ENCODE results near the gene MUC5AC.
A peak's percentile ranks its signal among the peaks of the same experiment; 100 is the strongest.
"Not testable (repeated sequence)": the region's sequence is repeated elsewhere in the genome, so short reads cannot be mapped to it uniquely, and the experiment has no call there.

The MUC5AC gene

GRCh38 chr11:1163911-1164735 lies 6.4 kb downstream of the MUC5AC start:
- DNase-seq = peak; percentile 59

GRCh38 chr11:1164779-1165255 lies 7.1 kb downstream of the MUC5AC start:
- not testable (repeated sequence) for DNase-seq

GRCh38 chr11:1165256-1166041 lies 7.7 kb downstream of the MUC5AC start:
- DNase-seq = peak; percentile 57

GRCh38 chr11:1167256-1167655 lies 9.5 kb downstream of the MUC5AC start:
- DNase-seq = no peak

GRCh38 chr11:1167751-1168231 lies 10.0 kb downstream of the MUC5AC start:
- DNase-seq = no peak

- no peak for DNase-seq
These were observed 10.5 kb downstream of the MUC5AC start for GRCh38 chr11:1168256-1168655.

- no peak for DNase-seq
These were observed 11.0 kb downstream of the MUC5AC start for GRCh38 chr11:1168721-1169161.

- no peak for DNase-seq
These were observed 13.7 kb downstream of the MUC5AC start for GRCh38 chr11:1171223-1171984.

- DNase-seq = no peak
These were observed 14.4 kb downstream of the MUC5AC start for GRCh38 chr11:1171985-1172728.

GRCh38 chr11:1172729-1173117 lies 15.0 kb downstream of the MUC5AC start:
- DNase-seq = no peak

GRCh38 chr11:1173396-1173795 lies 15.6 kb downstream of the MUC5AC start:
- not testable (repeated sequence) for DNase-seq

- DNase-seq = no peak
These were observed 17.0 kb downstream of the MUC5AC start for GRCh38 chr11:1174441-1175370.

GRCh38 chr11:1175461-1176223 lies 17.9 kb downstream of the MUC5AC start:
- DNase-seq = no peak

GRCh38 chr11:1176224-1177019 lies 18.7 kb downstream of the MUC5AC start:
- no peak for DNase-seq

- no peak for DNase-seq
These were observed 19.4 kb downstream of the MUC5AC start for GRCh38 chr11:1177020-1177770.

- no peak for DNase-seq
These were observed 20.0 kb downstream of the MUC5AC start for GRCh38 chr11:1177771-1178090.

GRCh38 chr11:1178201-1178885 lies 20.6 kb downstream of the MUC5AC start:
- no peak for DNase-seq

GRCh38 chr11:1178906-1179305 lies 21.2 kb downstream of the MUC5AC start:
- no peak for DNase-seq

Data from activated effector memory CD4-positive, alpha-beta T cell treated with anti-CD3 and anti-CD28 coated beads, Interleukin-2, amount 50 U/mL, for 16 hours (primary cell).